ENCODE results near the gene FTO. TPM values are rescaled to one million over a fixed set of nuclear protein-coding genes. Genes with fewer than 3 reads are reported as not detected.

Gene FTO
- total RNA-seq, 1 donor = 135 TPM

GRCh38 chr16:53986793-53987192, 282.8 kb downstream of the FTO start:
- no peak for DNase-seq (ENCODE audit: low read depth)
- no peak for TF ChIP-seq CTCF (IDR thresholded peaks at IDR 0.05; ENCODE audit: insufficient read depth, low read length)
- no peak overlapping the region for H3K4me3 ChIP-seq (ENCODE audit: low read depth, low read length)

GRCh38 chr16:53988136-53988535, 284.2 kb downstream of the FTO start:
- no peak for DNase-seq (ENCODE audit: low read depth)
- no peak overlapping the region for H3K4me3 ChIP-seq (ENCODE audit: low read depth, low read length)
- TF ChIP-seq CTCF (IDR thresholded peaks at IDR 0.05; ENCODE audit: insufficient read depth, low read length) = no peak

- no peak for TF ChIP-seq CTCF (IDR thresholded peaks at IDR 0.05; ENCODE audit: insufficient read depth, low read length)
- no peak overlapping the region for H3K4me3 ChIP-seq (ENCODE audit: low read depth, low read length)
- DNase-seq (ENCODE audit: low read depth) = no peak
Measured at GRCh38 chr16:53989597-53989996, 285.6 kb downstream of the FTO start.

GRCh38 chr16:53991754-53992378, 287.9 kb downstream of the FTO start:
- TF ChIP-seq CTCF (IDR thresholded peaks at IDR 0.05; ENCODE audit: insufficient read depth, low read length) = no peak
- peak; percentile 23 for DNase-seq (ENCODE audit: low read depth)

GRCh38 chr16:53995378-53995777, 291.4 kb downstream of the FTO start:
- no peak overlapping the region for H3K4me3 ChIP-seq (ENCODE audit: low read depth, low read length)
- TF ChIP-seq CTCF (IDR thresholded peaks at IDR 0.05; ENCODE audit: insufficient read depth, low read length) = no peak
- DNase-seq (ENCODE audit: low read depth) = no peak

More at GRCh38 chr16:53991754-53992378, 287.9 kb downstream of the FTO start:
- no peak overlapping the region for H3K4me3 ChIP-seq (ENCODE audit: low read depth, low read length)

GRCh38 chr16:53996961-53997360, 293.0 kb downstream of the FTO start:
- TF ChIP-seq CTCF (IDR thresholded peaks at IDR 0.05; ENCODE audit: insufficient read depth, low read length) = no peak
- DNase-seq (ENCODE audit: low read depth) = no peak
- H3K4me3 ChIP-seq (ENCODE audit: low read depth, low read length) = no peak overlapping the region

Data from fibroblast of the aortic adventitia (primary cell).